AG04450 (cell line): Measurements from ENCODE around the gene GFOD2. TPM values are rescaled to one million over a fixed set of nuclear protein-coding genes. Genes with fewer than 3 reads are reported as not detected.

Experiments
- CTCF ChIA-PET: fragments of 300-600, 350-600 bp; formaldehyde crosslinking; extraction: SDS; loops from one replicate; lab custom pipeline; 2022; ENCODE audit warnings: antibody characterized with exemption, inconsistent platforms; lab: Charles Lee
- POLR2A ChIA-PET: fragments of 350-600 bp; formaldehyde crosslinking; extraction: SDS; loops from one replicate; lab custom pipeline; 2021; ENCODE audit warnings: antibody characterized with exemption, inconsistent platforms; lab: Yijun Ruan, JAX
- DNase-seq: peaks from one replicate; pipeline ENCODE4 v3.0.0-alpha.2; 2011; ENCODE audit warnings: low read depth, low spot score
- H3K27ac ChIP-seq: one replicate; pipeline ENCODE4 v1.5.1; 2012; ENCODE audit warnings: low read depth, low read length, control low read depth
- H3K27me3 ChIP-seq: one replicate; pipeline ENCODE4 v1.6.0; 2012; ENCODE audit warnings: low read length; ENCODE audit not compliant: control insufficient read depth, insufficient read depth
- H3K4me3 ChIP-seq: 2 replicates; pipeline ENCODE4 v1.5.1; 2011; ENCODE audit warnings: mild to moderate bottlenecking, low read depth, low read length, control low read depth
- H3K9me3 ChIP-seq: 2 replicates; pipeline ENCODE4 v1.5.1; 2012; ENCODE audit warnings: low read length; ENCODE audit not compliant: control insufficient read depth, insufficient read depth
- polyA minus RNA-seq: library from RNA; depleted of rRNA, polyadenylated mRNA; stranded (reverse); fragments of >200 nt; gene quantifications from 2 replicates; pipeline ENCODE4 v1.2.3, GENCODE V29; 2011; rRNA and poly(A)+ RNA removed
- polyA plus RNA-seq: library from polyadenylated mRNA; depleted of rRNA; stranded (reverse); fragments of >200 nt; gene quantifications from 2 replicates; pipeline ENCODE4 v1.2.3, GENCODE V29; 2011; rRNA removed
- TF ChIP-seq, protein P1 (sequence below): IDR thresholded peaks from 2 replicates; pipeline ENCODE4 v1.5.1; 2011; ENCODE audit warnings: low read depth, low read length, control low read depth, inconsistent platforms

Gene GFOD2, protein sequence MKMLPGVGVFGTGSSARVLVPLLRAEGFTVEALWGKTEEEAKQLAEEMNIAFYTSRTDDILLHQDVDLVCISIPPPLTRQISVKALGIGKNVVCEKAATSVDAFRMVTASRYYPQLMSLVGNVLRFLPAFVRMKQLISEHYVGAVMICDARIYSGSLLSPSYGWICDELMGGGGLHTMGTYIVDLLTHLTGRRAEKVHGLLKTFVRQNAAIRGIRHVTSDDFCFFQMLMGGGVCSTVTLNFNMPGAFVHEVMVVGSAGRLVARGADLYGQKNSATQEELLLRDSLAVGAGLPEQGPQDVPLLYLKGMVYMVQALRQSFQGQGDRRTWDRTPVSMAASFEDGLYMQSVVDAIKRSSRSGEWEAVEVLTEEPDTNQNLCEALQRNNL
- polyA plus RNA-seq (11.1 and 11.8 TPM in 2 replicates), polyA minus RNA-seq (16.2 and 19.5 TPM in 2 replicates)

DNA sequence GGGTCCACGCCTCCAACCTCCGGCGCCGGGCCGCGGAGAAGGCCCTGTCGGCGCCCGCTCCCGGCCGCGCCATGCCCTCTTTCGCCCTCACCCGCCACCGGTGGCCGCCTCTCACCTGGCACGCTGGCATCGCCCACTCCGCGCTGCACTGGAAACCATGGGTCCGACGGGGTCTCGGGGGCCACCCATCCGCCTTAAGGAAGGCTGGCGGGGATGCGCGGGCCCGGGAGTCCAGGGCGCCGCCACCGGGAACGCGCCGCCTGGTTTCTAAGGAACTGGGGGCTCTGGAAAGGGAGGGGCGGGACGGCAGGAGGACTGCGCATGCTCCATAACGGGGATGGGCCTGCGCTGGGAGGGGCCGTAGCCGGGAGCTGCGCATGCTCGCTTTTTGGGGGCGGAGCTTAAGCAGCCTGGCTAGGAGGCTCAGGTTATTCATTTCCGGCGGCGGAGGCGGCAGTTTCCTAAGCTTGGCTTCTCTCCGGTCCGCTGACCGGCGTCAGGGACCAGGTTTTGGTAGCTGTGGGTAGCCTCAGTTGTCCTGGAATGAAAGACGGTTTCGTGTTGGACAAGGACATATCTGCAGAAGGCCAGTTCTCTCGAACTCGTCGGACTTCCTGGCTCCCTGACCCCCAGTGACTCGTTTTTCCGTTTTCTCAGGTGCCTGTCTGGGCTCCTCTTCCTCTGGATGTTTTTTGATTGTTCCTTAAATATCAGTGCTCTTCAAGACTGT, at the start of gene GFOD2:
Gene GFOD2, minus strand, starts transcription at position 269 of the 730 bp plus-strand sequence. CDS start 33,601 bp downstream, outside the sequence.
- peak within 1 kb of the TSS; percentile 75 for H3K27ac ChIP-seq
- TF ChIP-seq, protein P1, sequence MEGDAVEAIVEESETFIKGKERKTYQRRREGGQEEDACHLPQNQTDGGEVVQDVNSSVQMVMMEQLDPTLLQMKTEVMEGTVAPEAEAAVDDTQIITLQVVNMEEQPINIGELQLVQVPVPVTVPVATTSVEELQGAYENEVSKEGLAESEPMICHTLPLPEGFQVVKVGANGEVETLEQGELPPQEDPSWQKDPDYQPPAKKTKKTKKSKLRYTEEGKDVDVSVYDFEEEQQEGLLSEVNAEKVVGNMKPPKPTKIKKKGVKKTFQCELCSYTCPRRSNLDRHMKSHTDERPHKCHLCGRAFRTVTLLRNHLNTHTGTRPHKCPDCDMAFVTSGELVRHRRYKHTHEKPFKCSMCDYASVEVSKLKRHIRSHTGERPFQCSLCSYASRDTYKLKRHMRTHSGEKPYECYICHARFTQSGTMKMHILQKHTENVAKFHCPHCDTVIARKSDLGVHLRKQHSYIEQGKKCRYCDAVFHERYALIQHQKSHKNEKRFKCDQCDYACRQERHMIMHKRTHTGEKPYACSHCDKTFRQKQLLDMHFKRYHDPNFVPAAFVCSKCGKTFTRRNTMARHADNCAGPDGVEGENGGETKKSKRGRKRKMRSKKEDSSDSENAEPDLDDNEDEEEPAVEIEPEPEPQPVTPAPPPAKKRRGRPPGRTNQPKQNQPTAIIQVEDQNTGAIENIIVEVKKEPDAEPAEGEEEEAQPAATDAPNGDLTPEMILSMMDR: no peak
- H3K9me3 ChIP-seq: no peaks in the 10 kb centered on the region
- H3K4me3 ChIP-seq: peak within 1 kb of the TSS; percentile 91
- CTCF ChIA-PET: interaction anchor here (0.9 to 2.0 kb wide), 3 partner anchors 97 to 198 kb away, joined by 3 to 6 read pairs (median 4); no protein-coding TSS in a partner anchor
- H3K27me3 ChIP-seq: no peaks in the 10 kb centered on the region
- DNase-seq: peak; percentile 88
- POLR2A ChIA-PET: interaction anchor here (0.7 to 1.0 kb wide), 4 partner anchors 27 to 147 kb away, joined by 3 to 5 read pairs (median 4); partner anchors contain the start of genes RANBP10 and TSNAXIP1

GRCh38 chr16:67767953-67768352, 48.8 kb upstream of the GFOD2 start:
- Histone ChIP-seq H3K27me3 (no peaks in the 10 kb centered on the region), H3K9me3 (no peaks in the 10 kb centered on the region), H3K27ac (peak overlapping the region; percentile 47), H3K4me3 (no peak overlapping the region)
- ChIA-PET POLR2A (interaction anchor here (0.6 to 0.7 kb wide), 3 partner anchors 38 to 168 kb away, joined by 3 to 7 read pairs (median 4); partner anchors contain the start of gene RANBP10), CTCF (interaction anchor here (0.6 to 2.8 kb wide), 3 partner anchors 49 to 247 kb away, joined by 3 to 9 read pairs (median 3); partner anchors contain the start of gene CTCF)
- DNase-seq: peak; percentile 39
- TF ChIP-seq, protein P1: no peak

DNA sequence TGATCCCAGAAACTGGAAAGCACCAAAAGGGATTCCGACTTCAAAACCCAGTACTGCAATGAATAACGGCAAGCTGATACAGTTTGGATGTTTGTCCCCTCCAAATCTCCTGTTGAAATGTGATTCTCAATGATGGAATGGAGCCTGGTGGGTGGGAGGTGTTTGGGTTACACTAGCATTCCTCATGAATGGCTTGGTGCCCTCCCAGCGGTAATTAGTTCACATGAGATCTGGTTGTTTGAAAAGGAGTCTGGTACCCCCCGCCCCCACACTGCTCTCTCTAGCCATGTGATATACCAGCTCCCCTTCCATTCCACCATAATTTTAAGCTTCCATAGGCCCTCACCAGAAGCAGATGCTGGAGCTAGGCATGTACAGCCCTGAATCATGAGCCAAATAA, 47.2 kb upstream of the GFOD2 start:
- Histone ChIP-seq H3K27ac (peak overlapping the region; percentile 21), H3K4me3 (no peak overlapping the region), H3K27me3 (no peaks in the 10 kb centered on the region), H3K9me3 (no peaks in the 10 kb centered on the region)
- TF ChIP-seq, protein P1: no peak
- no peak for DNase-seq
- POLR2A ChIA-PET: no interaction called here
- CTCF ChIA-PET: interaction anchor here (0.8 to 2.8 kb wide), 2 partner anchors 50 to 275 kb away, joined by 3 to 9 read pairs; no protein-coding TSS in a partner anchor

GRCh38 chr16:67764158-67764667, 45.1 kb upstream of the GFOD2 start:
- DNase-seq: no peak
- TF ChIP-seq, protein P1: no peak
- no peak overlapping the region for H3K27ac ChIP-seq
- no peaks in the 10 kb centered on the region for H3K27me3 ChIP-seq
- ChIA-PET CTCF (no interaction called here), POLR2A (no interaction called here)
- H3K9me3 ChIP-seq: no peaks in the 10 kb centered on the region
- H3K4me3 ChIP-seq: no peak overlapping the region
